Neural cell (in vitro differentiated cells): Measurements from ENCODE around the gene CAPN10. TPM values are rescaled to one million over a fixed set of nuclear protein-coding genes. Genes with fewer than 3 reads are reported as not detected.
A peak's percentile ranks its signal among the peaks of the same experiment; 100 is the strongest.

ENCODE experiments used
- H2AFZ ChIP-seq: fragments of 200-600, 300-800 bp; sonication (generic), shearing (Covaris generic); 2 replicates; pipeline ENCODE4 v1.6.0; 2014; ENCODE audit warnings: low read depth, mild to moderate bottlenecking, antibody characterized with exemption, low read length, moderate library complexity
- H3F3A ChIP-seq: fragments of 200-600 bp; shearing (Covaris generic); 2 replicates; pipeline ENCODE4 v1.6.1; 2016; ENCODE audit warnings: mild to moderate bottlenecking, moderate library complexity, mixed read lengths, antibody characterized with exemption, low read length; ENCODE audit not compliant: insufficient read depth, poor library complexity, severe bottlenecking
- H3K27ac ChIP-seq: fragments of 200-600, 300-800 bp; sonication (generic), shearing (Covaris generic); 2 replicates; pipeline ENCODE4 v1.5.1; 2014; ENCODE audit warnings: mild to moderate bottlenecking, low read length, moderate library complexity
- H3K27me3 ChIP-seq: fragments of 300-800, 200-600 bp; sonication (generic), shearing (Covaris generic); 2 replicates; pipeline ENCODE4 v1.6.0; 2014; ENCODE audit warnings: mild to moderate bottlenecking, low read depth, low read length, moderate library complexity; ENCODE audit not compliant: insufficient read depth
- H3K36me3 ChIP-seq: fragments of 300-800, 200-600 bp; sonication (generic), shearing (Covaris generic); 2 replicates; pipeline ENCODE4 v1.5.1; 2014; ENCODE audit warnings: mild to moderate bottlenecking, antibody characterized with exemption, low read length, moderate library complexity; ENCODE audit not compliant: insufficient read depth
- H3K4me2 ChIP-seq: fragments of 300-800, 200-600 bp; sonication (generic), shearing (Covaris generic); 2 replicates; pipeline ENCODE4 v1.6.0; 2014; ENCODE audit warnings: mild to moderate bottlenecking, low read length
- H3K4me3 ChIP-seq: fragments of 300-800, 200-600 bp; sonication (generic), shearing (Covaris generic); 2 replicates; pipeline ENCODE4 v1.5.1; 2014; ENCODE audit warnings: mild to moderate bottlenecking, low read length, moderate library complexity
- H3K79me2 ChIP-seq: fragments of 200-600 bp; shearing (Covaris generic); replicated peaks from 2 replicates; pipeline ENCODE4 v1.6.0; 2014; ENCODE audit warnings: mild to moderate bottlenecking, low read length, moderate library complexity; ENCODE audit not compliant: insufficient read depth
- H3K9ac ChIP-seq: fragments of 300-800, 200-600 bp; sonication (generic), shearing (Covaris generic); 2 replicates; pipeline ENCODE4 v1.6.1; 2016; ENCODE audit warnings: mild to moderate bottlenecking, low read length, mixed read lengths
- H3K9me2 ChIP-seq: fragments of 200-600 bp; shearing (Covaris generic); 2 replicates; pipeline ENCODE4 v1.6.1; 2016; ENCODE audit warnings: mild to moderate bottlenecking, low read length, mixed read lengths; ENCODE audit not compliant: insufficient read depth
- H3K9me3 ChIP-seq: fragments of 200-600, 300-800 bp; sonication (generic), shearing (Covaris generic); 2 replicates; pipeline ENCODE4 v1.6.1; 2016; ENCODE audit warnings: mild to moderate bottlenecking, mixed run types, low read length, moderate library complexity, mixed read lengths
- H4K20me1 ChIP-seq: fragments of 200-600 bp; shearing (Covaris generic); 2 replicates; pipeline ENCODE4 v1.6.1; 2016; ENCODE audit warnings: mild to moderate bottlenecking, mixed run types; ENCODE audit not compliant: insufficient read depth
- EP300 ChIP-seq: fragments of 450-650 bp; conservative IDR thresholded peaks from 2 replicates; pipeline ENCODE4 v1.6.1; 2014; ENCODE audit warnings: antibody characterized with exemption, mild to moderate bottlenecking, moderate library complexity; ENCODE audit not compliant: poor library complexity, severe bottlenecking
- EZH2 ChIP-seq: fragments of 200-600, 300-800 bp; shearing (Covaris generic), sonication (generic); IDR thresholded peaks from 2 replicates; pipeline ENCODE4 v1.6.1; 2014; ENCODE audit warnings: antibody characterized with exemption, low read length, borderline replicate concordance, mild to moderate bottlenecking; ENCODE audit not compliant: insufficient read depth, poor library complexity, severe bottlenecking
- MXI1 ChIP-seq: fragments of 450-650 bp; conservative IDR thresholded peaks from 2 replicates; pipeline ENCODE4 v1.6.1; 2014; ENCODE audit warnings: antibody characterized with exemption, mild to moderate bottlenecking; ENCODE audit not compliant: poor library complexity, severe bottlenecking
- POLR2AphosphoS5 ChIP-seq: IDR thresholded peaks from 2 replicates; pipeline ENCODE4 v1.6.1; 2012
- RAD21 ChIP-seq: fragments of 450-650 bp; conservative IDR thresholded peaks from 2 replicates; pipeline ENCODE4 v1.6.1; 2014; ENCODE audit warnings: antibody characterized with exemption, mild to moderate bottlenecking, moderate library complexity
- REST ChIP-seq: IDR thresholded peaks from 2 replicates; pipeline ENCODE4 v1.6.1; 2012; ENCODE audit warnings: borderline replicate concordance
- SMC3 ChIP-seq: fragments of 450-650 bp; conservative IDR thresholded peaks from 2 replicates; pipeline ENCODE4 v1.6.1; 2014; ENCODE audit warnings: antibody characterized with exemption, mild to moderate bottlenecking, moderate library complexity; ENCODE audit not compliant: poor library complexity
- TAF1 ChIP-seq: IDR thresholded peaks from 2 replicates; pipeline ENCODE4 v1.6.1; 2012; ENCODE audit warnings: low read depth
- polyA plus RNA-seq: library from polyadenylated mRNA; depleted of rRNA; stranded (reverse); fragments of >200 nt; gene quantifications from 2 replicates; pipeline ENCODE4 v1.2.3, GENCODE V29; 2014
- TF ChIP-seq, protein P1 (sequence below): fragments of 450-650 bp; IDR thresholded peaks from 2 replicates; pipeline ENCODE4 v1.5.1; 2014; ENCODE audit warnings: antibody characterized with exemption, mild to moderate bottlenecking, moderate library complexity; ENCODE audit not compliant: poor library complexity, severe bottlenecking

The CAPN10 gene
- polyA plus RNA-seq, 1 donor from 2014 or later = 120 TPM

DNA sequence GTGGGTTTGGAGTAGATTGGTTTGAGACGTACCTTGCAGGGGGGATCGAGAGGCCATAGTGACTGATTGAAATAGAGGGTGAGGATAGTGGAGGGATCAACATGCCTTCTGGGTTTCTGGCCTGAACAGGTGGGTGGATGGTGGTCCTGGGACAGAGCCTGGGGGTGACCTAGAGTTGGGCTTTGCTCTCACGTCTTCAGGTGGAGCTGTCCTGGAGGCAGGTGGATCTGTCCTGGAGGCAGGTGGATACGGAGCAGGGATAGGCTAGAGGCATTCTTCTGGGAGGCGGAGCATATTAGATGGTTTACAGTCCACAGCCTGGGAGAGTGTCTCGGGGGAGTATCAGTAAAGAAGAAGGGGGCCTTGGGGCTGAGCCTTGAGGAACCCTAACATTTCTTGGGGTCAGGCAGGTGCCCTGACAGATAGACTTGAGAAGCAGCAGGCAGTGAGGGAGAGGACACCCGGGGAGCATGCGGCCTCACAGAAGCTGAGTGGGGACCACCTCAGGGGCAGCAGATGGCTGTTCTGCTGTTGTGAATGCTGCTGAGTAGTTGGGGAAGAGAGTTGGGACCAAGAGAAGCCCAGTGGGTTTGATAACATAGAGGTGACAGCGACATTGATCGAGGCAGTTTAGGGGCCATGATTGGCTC, 1.6 kb downstream of the CAPN10 start:
- Histone ChIP-seq H3K36me3 (no peaks in the 10 kb centered on the region), H3K9me3 (no peaks in the 10 kb centered on the region), H3F3A (no peaks in the 10 kb centered on the region), H2AFZ (no peak overlapping the region), H3K79me2 (peaks cover 44% of the 10 kb centered on the region), H4K20me1 (no peaks in the 10 kb centered on the region), H3K27me3 (no peaks in the 10 kb centered on the region), H3K4me3 (peak overlapping the region; percentile 92), H3K9ac (peak overlapping the region; percentile 90), H3K4me2 (peak overlapping the region; percentile 66), H3K27ac (no peak overlapping the region), H3K9me2 (no peaks in the 10 kb centered on the region)
- no peak for TF ChIP-seq MXI1
- no peak for TF ChIP-seq REST
- no peak for TF ChIP-seq TAF1
- no peak for TF ChIP-seq POLR2AphosphoS5
- no peak for TF ChIP-seq RAD21
- TF ChIP-seq SMC3 = no peak
- TF ChIP-seq, protein P1, sequence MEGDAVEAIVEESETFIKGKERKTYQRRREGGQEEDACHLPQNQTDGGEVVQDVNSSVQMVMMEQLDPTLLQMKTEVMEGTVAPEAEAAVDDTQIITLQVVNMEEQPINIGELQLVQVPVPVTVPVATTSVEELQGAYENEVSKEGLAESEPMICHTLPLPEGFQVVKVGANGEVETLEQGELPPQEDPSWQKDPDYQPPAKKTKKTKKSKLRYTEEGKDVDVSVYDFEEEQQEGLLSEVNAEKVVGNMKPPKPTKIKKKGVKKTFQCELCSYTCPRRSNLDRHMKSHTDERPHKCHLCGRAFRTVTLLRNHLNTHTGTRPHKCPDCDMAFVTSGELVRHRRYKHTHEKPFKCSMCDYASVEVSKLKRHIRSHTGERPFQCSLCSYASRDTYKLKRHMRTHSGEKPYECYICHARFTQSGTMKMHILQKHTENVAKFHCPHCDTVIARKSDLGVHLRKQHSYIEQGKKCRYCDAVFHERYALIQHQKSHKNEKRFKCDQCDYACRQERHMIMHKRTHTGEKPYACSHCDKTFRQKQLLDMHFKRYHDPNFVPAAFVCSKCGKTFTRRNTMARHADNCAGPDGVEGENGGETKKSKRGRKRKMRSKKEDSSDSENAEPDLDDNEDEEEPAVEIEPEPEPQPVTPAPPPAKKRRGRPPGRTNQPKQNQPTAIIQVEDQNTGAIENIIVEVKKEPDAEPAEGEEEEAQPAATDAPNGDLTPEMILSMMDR = no peak
- TF ChIP-seq EP300 = no peak
- no peak for TF ChIP-seq EZH2

DNA sequence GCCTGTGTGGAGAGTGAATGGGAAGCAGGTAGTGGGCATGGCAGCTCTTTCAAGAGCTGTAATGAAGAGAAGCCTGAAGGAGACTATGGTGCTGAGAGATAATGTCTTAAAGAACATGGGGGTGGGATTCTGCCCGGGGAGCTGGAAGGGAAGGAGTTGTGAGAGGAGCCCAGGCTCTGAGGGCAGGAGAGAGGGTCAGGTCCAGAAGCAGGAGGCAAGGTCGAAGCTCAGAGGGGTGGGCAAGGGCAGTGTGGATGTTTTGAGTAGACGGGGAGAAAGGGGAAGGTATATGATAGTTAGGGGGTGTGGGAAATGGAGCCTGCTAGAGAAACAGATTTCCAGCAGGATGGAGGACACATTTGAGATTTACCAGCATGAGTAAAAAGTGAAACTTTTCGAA, 2.1 kb downstream of the CAPN10 start:
- no peaks in the 10 kb centered on the region for H3K27me3 ChIP-seq
- TF ChIP-seq MXI1 = no peak
- TF ChIP-seq RAD21 = no peak
- no peak for TF ChIP-seq POLR2AphosphoS5
- no peak for TF ChIP-seq SMC3
- no peak for TF ChIP-seq REST
- no peak for TF ChIP-seq EP300
- TF ChIP-seq, protein P1 = no peak
- no peak for TF ChIP-seq EZH2
- TF ChIP-seq TAF1 = no peak
- H3K4me2 ChIP-seq = peak overlapping the region; percentile 66
- no peak overlapping the region for H2AFZ ChIP-seq
- H4K20me1 ChIP-seq = no peaks in the 10 kb centered on the region
- no peak overlapping the region for H3K27ac ChIP-seq
- no peaks in the 10 kb centered on the region for H3F3A ChIP-seq
- H3K4me3 ChIP-seq = peak overlapping the region; percentile 92
- H3K9me3 ChIP-seq = no peaks in the 10 kb centered on the region
- H3K9me2 ChIP-seq = no peaks in the 10 kb centered on the region
- H3K36me3 ChIP-seq = no peaks in the 10 kb centered on the region
- peaks cover 42% of the 10 kb centered on the region for H3K79me2 ChIP-seq
- H3K9ac ChIP-seq = no peak overlapping the region
